Measurements from ENCODE around the gene AHCYL2. TPM values are rescaled to one million over a fixed set of nuclear protein-coding genes. Genes with fewer than 3 reads are reported as not detected.

AHCYL2 gene
- total RNA-seq, 1 experiment from 2014 or later: 25.6 TPM

DNA sequence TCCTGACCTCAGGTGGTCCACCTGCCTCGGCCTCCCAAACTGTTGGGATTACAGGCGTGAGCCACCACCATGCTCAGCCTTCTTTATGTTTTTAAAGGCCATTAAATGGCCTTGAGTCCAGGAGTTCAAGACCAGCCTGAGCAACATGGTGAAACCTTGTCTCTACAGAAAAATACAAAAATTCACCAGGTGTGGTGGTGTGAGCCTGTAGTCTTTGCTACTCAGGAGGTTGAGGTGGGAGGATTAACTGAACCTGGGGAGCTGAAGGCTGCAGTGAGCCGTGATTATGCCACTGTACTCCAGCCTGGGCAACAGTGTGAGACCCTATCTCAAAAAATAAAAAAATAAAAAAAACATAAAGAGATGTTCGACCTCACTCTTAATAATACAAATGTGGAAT, 25.4 kb upstream of the AHCYL2 start (continued):
- no peak for TF ChIP-seq ZNF532 (CRISPR knock-in tag; IDR thresholded peaks at IDR 0.05; ENCODE audit: borderline replicate concordance)

DNA sequence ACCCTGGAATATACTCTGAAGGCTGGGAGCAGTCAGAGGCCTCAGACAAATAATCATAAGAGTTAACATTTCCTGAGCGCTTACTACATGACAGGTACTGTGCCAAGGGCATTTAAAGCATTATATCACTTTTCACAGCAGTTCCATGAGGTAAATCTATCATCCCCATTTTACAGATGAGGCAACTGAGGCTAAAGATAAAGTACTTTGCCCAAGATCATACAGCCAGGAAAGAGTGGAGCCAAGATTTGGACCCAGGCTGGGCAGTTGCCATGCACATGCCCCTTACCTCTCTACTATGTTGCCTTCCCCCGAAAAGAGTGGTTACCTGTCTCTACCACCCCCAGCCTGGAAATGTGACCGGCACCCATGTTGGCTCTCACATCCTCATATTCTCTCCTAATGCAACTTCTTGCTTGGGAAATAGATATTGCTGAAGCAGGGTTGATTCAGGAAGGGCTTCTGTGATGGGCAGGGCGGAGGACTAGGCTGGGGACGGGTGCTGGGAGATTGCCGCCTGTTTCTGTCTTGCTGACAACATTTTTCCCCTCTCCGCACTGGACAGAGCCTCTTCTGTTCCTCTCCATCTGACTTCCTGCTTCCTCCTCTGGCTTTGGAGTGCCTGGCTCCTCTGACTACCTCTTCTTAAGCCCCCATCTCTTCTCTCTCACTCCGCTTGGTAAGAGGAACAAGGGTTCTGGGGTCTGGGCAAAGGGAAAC, 22.6 kb upstream of the AHCYL2 start:
- H3K9me3 Mint-ChIP-seq: peaks cover 3% of the 10 kb centered on the region; the same call in 1 of the 2 replicates
- ATAC-seq: no peak
- peaks cover 19% of the 10 kb centered on the region for H3K36me3 Mint-ChIP-seq
- no peaks in the 10 kb centered on the region for H3K4me1 Mint-ChIP-seq
- no peak for TF ChIP-seq SMAD3 (CRISPR knock-in tag; IDR thresholded peaks at IDR 0.05; ENCODE audit: borderline replicate concordance)
- no peak for TF ChIP-seq SP1 (CRISPR knock-in tag; conservative IDR thresholded peaks at IDR 0.05)
- no peak for TF ChIP-seq IRF2 (CRISPR knock-in tag; IDR thresholded peaks at IDR 0.05; ENCODE audit: borderline replicate concordance, low read depth)
- no peak for TF ChIP-seq TCF7 (CRISPR knock-in tag; IDR thresholded peaks at IDR 0.05; ENCODE audit: low read depth)
- no peak for TF ChIP-seq ZNF532 (CRISPR knock-in tag; IDR thresholded peaks at IDR 0.05; ENCODE audit: borderline replicate concordance)
- TF ChIP-seq OVOL2 (CRISPR knock-in tag; IDR thresholded peaks at IDR 0.05; ENCODE audit: borderline replicate concordance): no peak
- no peak for TF ChIP-seq ZNF396 (CRISPR knock-in tag; IDR thresholded peaks at IDR 0.05; ENCODE audit: borderline replicate concordance)
- no peaks in the 10 kb centered on the region for H3K27me3 Mint-ChIP-seq (ENCODE audit: low read depth)
- no peak overlapping the region for H3K4me3 Mint-ChIP-seq
- ChIA-PET POLR2A (no interaction called here), CTCF (interaction anchor here (3.8 kb wide), 1 partner anchor 38 kb away, joined by 23 read pairs; no protein-coding TSS in a partner anchor)
- no peak for DNase-seq (ENCODE audit: low spot score)
- no peak overlapping the region for H3K27ac Mint-ChIP-seq

DNA sequence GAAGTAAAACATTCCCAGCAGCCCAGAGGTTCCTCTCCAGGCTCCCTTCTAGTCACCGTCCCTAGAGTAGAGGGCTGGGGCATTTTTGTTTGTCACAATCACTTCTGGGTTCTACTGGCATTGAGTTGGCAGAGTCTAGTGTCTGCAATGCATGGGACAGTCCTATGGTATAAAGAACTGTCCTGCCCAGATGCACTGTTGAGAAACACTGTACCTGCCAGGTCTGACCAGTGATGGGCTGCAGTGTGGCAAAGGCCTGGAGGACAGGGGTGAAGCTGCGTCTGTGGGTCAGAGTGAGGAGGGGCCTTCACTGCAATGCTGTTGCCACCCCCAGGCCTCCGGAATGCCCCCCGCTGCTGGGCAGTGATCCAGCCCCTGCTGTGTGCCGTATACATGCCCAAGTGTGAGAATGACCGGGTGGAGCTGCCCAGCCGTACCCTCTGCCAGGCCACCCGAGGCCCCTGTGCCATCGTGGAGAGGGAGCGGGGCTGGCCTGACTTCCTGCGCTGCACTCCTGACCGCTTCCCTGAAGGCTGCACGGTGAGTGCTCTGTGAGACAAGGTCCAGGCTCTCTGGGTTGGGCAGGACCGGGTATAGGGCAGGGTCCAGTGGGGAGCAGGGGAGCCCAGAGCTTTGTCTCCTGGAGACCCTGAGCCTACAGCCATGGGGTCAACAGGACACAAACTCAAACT, 21.6 kb upstream of the AHCYL2 start:
- ChIA-PET POLR2A (interaction anchor here (0.5 kb wide), 1 partner anchor 204 kb away, joined by 3 read pairs; no protein-coding TSS in a partner anchor), CTCF (interaction anchor here (3.8 kb wide), 1 partner anchor 39 kb away, joined by 23 read pairs; no protein-coding TSS in a partner anchor)
- ATAC-seq: no peak
- H3K27ac Mint-ChIP-seq: 0 out of 2 replicates have a peak overlapping the region, but pooled peaks have one; percentile 45
- no peaks in the 10 kb centered on the region for H3K27me3 Mint-ChIP-seq (ENCODE audit: low read depth)
- peaks cover 22% of the 10 kb centered on the region for H3K36me3 Mint-ChIP-seq
- no peak for DNase-seq (ENCODE audit: low spot score)
- H3K4me1 Mint-ChIP-seq: no peaks in the 10 kb centered on the region
- H3K9me3 Mint-ChIP-seq: peaks cover 3% of the 10 kb centered on the region; the same call in 1 of the 2 replicates
- H3K4me3 Mint-ChIP-seq: no peak overlapping the region
- TF ChIP-seq HMGA2 (CRISPR knock-in tag; IDR thresholded peaks at IDR 0.05) (no peak), E2F1 (CRISPR knock-in tag; IDR thresholded peaks at IDR 0.05) (no peak), ZNF263 (CRISPR knock-in tag; IDR thresholded peaks at IDR 0.05; ENCODE audit: low read depth) (no peak)
